Measurements from ENCODE around the gene DGAT2L6.

Gene DGAT2L6

GRCh38 chrX:70247252-70247651 is 70.0 kb downstream of the DGAT2L6 start:
- H3K4me3 ChIP-seq (ENCODE audit: low read length): no peak overlapping the region
- no peak for TF ChIP-seq CTCF (IDR thresholded peaks at IDR 0.05; ENCODE audit: insufficient read depth, low read depth, low read length, missing control alignments)
- DNase-seq (ENCODE audit: low read depth): no peak

DNA sequence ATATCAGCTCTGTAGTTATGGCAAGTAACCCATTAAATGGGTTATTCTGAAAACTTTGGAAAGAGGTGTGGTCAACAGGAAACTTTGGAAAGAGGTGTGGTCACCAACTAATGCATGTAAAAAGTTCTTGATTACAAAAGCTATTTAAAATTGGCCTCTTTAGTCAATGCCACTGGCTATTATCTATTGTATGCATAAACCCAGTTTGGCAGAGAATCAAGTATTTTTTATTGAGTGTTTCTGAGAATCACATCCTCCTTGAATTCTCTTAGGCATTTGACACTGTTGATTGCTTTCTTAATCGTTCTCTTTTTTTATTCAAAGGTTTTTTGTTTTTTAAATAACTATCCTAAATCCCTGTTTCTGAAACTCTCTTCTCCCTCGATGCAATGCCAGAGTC is 75.2 kb downstream of the DGAT2L6 start:
- TF ChIP-seq CTCF (IDR thresholded peaks at IDR 0.05; ENCODE audit: insufficient read depth, low read depth, low read length, missing control alignments): no peak
- DNase-seq (ENCODE audit: low read depth): no peak
- H3K4me3 ChIP-seq (ENCODE audit: low read length): no peak overlapping the region

GRCh38 chrX:70253377-70254062 is 76.2 kb downstream of the DGAT2L6 start:
- no peak overlapping the region for H3K4me3 ChIP-seq (ENCODE audit: low read length)
- peak; percentile 76 for DNase-seq (ENCODE audit: low read depth)
- TF ChIP-seq CTCF (IDR thresholded peaks at IDR 0.05; ENCODE audit: insufficient read depth, low read depth, low read length, missing control alignments): no peak

DNA sequence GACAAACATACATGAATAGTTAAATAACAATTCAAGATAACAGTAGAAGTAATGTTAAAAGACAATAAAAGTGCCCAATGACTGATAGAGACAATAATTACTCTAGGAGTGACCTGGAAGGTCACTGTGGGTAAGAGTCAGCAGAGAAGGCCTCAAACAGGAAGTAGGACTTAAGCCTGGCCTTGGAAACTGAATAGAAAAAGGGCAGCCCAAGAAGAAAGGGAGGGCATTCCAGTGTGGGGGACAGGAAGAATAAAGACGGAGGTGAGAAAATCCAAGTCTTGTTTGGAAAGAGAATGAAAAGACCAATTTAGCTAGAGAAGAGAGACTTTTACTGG is 76.7 kb downstream of the DGAT2L6 start:
- no peak overlapping the region for H3K4me3 ChIP-seq (ENCODE audit: low read length)
- DNase-seq (ENCODE audit: low read depth): no peak
- no peak for TF ChIP-seq CTCF (IDR thresholded peaks at IDR 0.05; ENCODE audit: insufficient read depth, low read depth, low read length, missing control alignments)

- TF ChIP-seq CTCF (IDR thresholded peaks at IDR 0.05; ENCODE audit: insufficient read depth, low read depth, low read length, missing control alignments): no peak
- DNase-seq (ENCODE audit: low read depth): no peak
Measured at GRCh38 chrX:70254909-70255308, 77.6 kb downstream of the DGAT2L6 start.

More at GRCh38 chrX:70254909-70255308, 77.6 kb downstream of the DGAT2L6 start:
- H3K4me3 ChIP-seq (ENCODE audit: low read length): no peak overlapping the region
